ENCODE data around the gene PSAP. TPM values are rescaled to one million over a fixed set of nuclear protein-coding genes. Genes with fewer than 3 reads are reported as not detected.

The PSAP gene
- total RNA-seq, 2 experiments from 2014 or later, result 93.1 to 97.0 TPM

- peaks cover 24% of the 10 kb centered on the region for H3K36me3 Mint-ChIP-seq
- DNase-seq, result no peak
- no peak overlapping the region for H3K27ac Mint-ChIP-seq
- H3K4me3 Mint-ChIP-seq, result no peak overlapping the region
- H3K4me1 Mint-ChIP-seq, result peaks cover 9% of the 10 kb centered on the region
- H3K9me3 Mint-ChIP-seq, result peaks cover 1% of the 10 kb centered on the region
- H3K27me3 Mint-ChIP-seq, result no peaks in the 10 kb centered on the region
These were observed 21.9 kb downstream of the PSAP start for GRCh38 chr10:71829171-71829570.

GRCh38 chr10:71828702-71829101, 22.3 kb downstream of the PSAP start:
- Mint-ChIP-seq H3K4me1 (peaks cover 8% of the 10 kb centered on the region), H3K27me3 (no peaks in the 10 kb centered on the region), H3K9me3 (peaks cover 1% of the 10 kb centered on the region), H3K36me3 (peaks cover 25% of the 10 kb centered on the region), H3K4me3 (no peak overlapping the region), H3K27ac (no peak overlapping the region)
- DNase-seq, result no peak

GRCh38 chr10:71827852-71828251, 23.2 kb downstream of the PSAP start:
- Mint-ChIP-seq H3K27me3 (no peaks in the 10 kb centered on the region), H3K27ac (no peak overlapping the region), H3K4me1 (peaks cover under 1% of the 10 kb centered on the region), H3K4me3 (no peak overlapping the region), H3K9me3 (peaks cover 1% of the 10 kb centered on the region), H3K36me3 (peaks cover 26% of the 10 kb centered on the region)
- no peak for DNase-seq

- H3K27ac Mint-ChIP-seq, result no peak overlapping the region
- H3K9me3 Mint-ChIP-seq, result peaks cover 1% of the 10 kb centered on the region
- no peak overlapping the region for H3K4me3 Mint-ChIP-seq
- H3K4me1 Mint-ChIP-seq, result peaks cover 14% of the 10 kb centered on the region
- no peaks in the 10 kb centered on the region for H3K27me3 Mint-ChIP-seq
- H3K36me3 Mint-ChIP-seq, result peaks cover 20% of the 10 kb centered on the region
- no peak for DNase-seq
These were observed 25.8 kb downstream of the PSAP start for GRCh38 chr10:71825217-71825616.

- Mint-ChIP-seq H3K4me1 (peaks cover 14% of the 10 kb centered on the region), H3K27ac (no peak overlapping the region), H3K36me3 (peaks cover 20% of the 10 kb centered on the region)
These were observed 26.7 kb downstream of the PSAP start for GRCh38 chr10:71824333-71824732.

DNA sequence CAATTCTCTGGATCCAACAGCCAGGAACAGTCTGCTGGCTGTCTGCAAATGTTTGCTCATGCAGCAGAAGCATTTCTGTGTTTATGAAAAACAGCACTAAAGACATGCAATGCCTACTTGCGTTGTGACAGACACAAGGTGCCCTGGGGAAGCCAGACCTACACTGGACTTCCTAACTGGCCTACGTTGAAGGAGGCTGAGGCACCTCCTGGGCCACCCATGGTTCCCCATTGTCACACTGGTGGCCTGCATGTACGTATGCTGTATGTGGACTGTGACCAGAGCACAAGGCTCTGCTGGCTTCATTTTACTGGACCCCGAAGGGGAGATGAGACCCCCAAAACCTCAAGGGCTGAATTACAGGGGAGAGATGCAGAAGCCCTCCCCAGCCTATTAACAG, 27.7 kb downstream of the PSAP start:
- H3K9me3 Mint-ChIP-seq, result no peaks in the 10 kb centered on the region

More at GRCh38 chr10:71824333-71824732, 26.7 kb downstream of the PSAP start:
- Mint-ChIP-seq H3K9me3 (peaks cover under 1% of the 10 kb centered on the region), H3K4me3 (no peak overlapping the region), H3K27me3 (no peaks in the 10 kb centered on the region)
- DNase-seq, result no peak

DNA sequence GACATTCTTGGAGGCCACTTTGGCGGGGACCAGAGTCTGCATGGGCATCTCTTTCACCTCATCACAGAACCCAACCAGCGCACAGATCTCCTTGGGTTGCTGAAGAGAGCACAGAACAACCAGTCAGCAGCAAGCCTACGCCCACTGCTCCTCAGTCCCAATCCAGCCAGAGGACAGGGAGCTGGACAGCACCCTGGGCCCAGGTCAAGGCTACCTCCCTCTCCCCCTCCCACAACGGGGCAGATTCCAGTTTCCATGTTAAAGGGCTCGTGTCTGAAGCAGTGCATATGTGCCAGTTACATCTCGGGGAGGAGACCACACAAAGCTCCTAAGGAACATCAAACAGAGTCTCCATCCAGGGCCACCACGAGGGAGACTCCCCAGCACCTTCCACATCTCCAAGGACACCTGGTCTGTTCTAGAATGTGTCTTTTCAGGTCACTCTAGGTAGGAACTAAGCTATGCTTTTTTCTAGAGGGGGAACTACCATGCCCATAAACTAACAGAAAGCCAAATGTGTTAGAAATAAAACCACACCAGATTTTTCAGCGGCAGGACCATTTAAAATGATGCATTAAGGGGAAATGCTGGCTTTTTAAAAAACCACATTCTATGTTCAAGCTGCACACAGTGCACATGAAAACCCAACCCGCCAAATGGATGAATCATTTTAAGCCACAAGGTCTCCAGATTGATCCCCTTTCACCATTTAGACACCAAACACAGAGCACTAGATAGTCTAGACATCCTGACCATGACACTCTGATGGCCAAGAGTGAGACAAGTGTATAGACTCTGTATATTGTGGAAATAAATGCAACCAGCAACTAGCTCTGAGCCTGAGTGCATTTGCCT, 28.9 kb downstream of the PSAP start:
- Mint-ChIP-seq H3K36me3 (peaks cover 15% of the 10 kb centered on the region), H3K4me3 (no peak overlapping the region), H3K27ac (peak overlapping the region; percentile 50), H3K4me1 (peaks cover 14% of the 10 kb centered on the region), H3K9me3 (no peaks in the 10 kb centered on the region), H3K27me3 (no peaks in the 10 kb centered on the region)
- peak; percentile 22 for DNase-seq

More for the DNA sequence above, 27.7 kb downstream of the PSAP start:
- Mint-ChIP-seq H3K27ac (no peak overlapping the region), H3K4me1 (peaks cover 14% of the 10 kb centered on the region), H3K4me3 (no peak overlapping the region), H3K27me3 (no peaks in the 10 kb centered on the region), H3K36me3 (peaks cover 19% of the 10 kb centered on the region)
- DNase-seq, result no peak

DNA sequence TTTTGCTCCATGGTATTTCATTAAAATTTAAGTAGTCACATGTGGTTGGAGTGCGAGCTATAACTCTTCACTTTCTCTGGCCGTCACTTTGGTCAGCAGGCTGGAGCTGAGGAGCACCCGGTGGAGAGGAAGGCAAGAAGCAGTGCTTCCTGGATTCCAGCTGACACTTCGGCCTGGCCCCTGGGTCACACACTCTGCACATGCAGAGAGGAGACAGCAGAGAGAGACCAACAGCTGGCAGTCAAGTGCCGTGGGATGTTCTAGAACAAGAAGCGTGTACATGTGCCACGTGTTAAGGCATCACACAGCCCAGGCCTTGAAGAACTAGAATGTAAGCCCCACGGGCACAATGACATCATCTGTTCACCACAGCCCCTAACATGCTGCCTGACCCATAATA, 30.1 kb downstream of the PSAP start:
- Mint-ChIP-seq H3K4me1 (peaks cover 14% of the 10 kb centered on the region), H3K27me3 (no peaks in the 10 kb centered on the region), H3K27ac (no peak overlapping the region), H3K9me3 (no peaks in the 10 kb centered on the region), H3K36me3 (peaks cover 15% of the 10 kb centered on the region), H3K4me3 (no peak overlapping the region)
- no peak for DNase-seq

DNA sequence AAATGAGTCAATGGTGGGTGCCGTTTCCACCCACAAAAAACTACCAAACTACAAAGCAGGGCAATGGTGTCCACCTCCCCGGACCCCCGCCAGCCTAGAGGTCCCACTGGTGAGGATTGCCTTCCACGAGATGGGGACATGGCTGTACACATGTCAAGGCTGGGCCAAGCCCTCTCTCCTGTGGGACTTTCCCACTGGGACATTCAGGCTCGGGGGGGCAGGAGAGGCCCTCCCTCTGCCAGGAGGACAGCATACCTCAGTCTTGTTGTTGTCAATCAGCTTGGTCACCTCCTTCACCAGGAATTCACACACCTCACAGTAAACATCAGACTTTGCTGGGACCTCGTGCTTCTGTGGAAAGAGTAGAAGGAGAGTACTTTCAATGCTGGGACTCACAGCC, 31.1 kb downstream of the PSAP start:
- Mint-ChIP-seq H3K36me3 (peaks cover 15% of the 10 kb centered on the region), H3K4me3 (no peak overlapping the region), H3K27ac (no peak overlapping the region), H3K9me3 (no peaks in the 10 kb centered on the region), H3K27me3 (no peaks in the 10 kb centered on the region), H3K4me1 (peaks cover 14% of the 10 kb centered on the region)
- DNase-seq, result no peak

GRCh38 chr10:71819441-71819861, 31.6 kb downstream of the PSAP start:
- no peak for DNase-seq
- H3K27me3 Mint-ChIP-seq, result no peaks in the 10 kb centered on the region
- H3K4me3 Mint-ChIP-seq, result no peak overlapping the region
- no peak overlapping the region for H3K27ac Mint-ChIP-seq
- peaks cover 14% of the 10 kb centered on the region for H3K4me1 Mint-ChIP-seq
- peaks cover 15% of the 10 kb centered on the region for H3K36me3 Mint-ChIP-seq
- no peaks in the 10 kb centered on the region for H3K9me3 Mint-ChIP-seq

GRCh38 chr10:71818674-71819260, 32.3 kb downstream of the PSAP start:
- no peak overlapping the region for H3K4me3 Mint-ChIP-seq
- H3K36me3 Mint-ChIP-seq, result peaks cover 15% of the 10 kb centered on the region
- H3K27ac Mint-ChIP-seq, result no peak overlapping the region
- peaks cover 14% of the 10 kb centered on the region for H3K4me1 Mint-ChIP-seq
- H3K27me3 Mint-ChIP-seq, result no peaks in the 10 kb centered on the region
- no peak for DNase-seq
- no peaks in the 10 kb centered on the region for H3K9me3 Mint-ChIP-seq

DNA sequence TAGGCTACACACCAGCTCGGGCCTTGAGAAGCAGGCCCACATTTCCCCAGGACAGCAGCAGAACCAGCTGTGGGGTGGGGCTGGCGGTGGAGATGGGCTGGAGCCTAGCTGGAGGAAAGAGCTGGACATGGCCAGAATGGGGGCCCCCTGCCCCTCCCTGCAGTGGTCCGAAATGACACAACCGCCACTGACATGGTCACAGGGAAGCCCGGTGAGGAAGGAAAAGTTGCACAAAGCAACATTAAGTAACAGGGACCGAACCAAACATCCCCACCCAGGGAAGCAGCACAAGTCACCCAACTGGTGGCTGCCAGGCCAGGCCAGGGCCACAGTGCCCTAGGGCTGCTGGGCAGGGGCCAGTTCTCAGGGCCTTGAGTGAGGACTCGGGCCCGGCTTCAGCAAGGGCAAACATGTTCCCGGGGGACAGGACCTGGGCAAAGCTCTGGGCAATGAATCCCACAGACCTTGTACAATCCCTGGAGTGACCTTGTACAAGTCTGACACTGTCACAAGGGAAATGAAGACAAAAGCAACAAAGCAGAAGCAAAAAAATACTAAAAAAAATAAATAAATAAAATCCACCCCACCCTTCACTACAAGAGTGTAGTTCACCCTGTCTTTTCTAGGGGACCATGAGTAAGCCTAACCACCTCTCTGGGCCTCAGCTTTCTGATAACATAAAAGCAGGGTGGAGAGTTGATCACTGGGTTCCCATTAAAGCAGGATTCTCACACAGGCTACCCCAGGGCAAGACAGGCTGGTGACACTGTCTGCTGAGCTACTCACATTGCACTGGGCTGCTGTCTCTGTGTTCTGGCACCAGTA, 33.0 kb downstream of the PSAP start:
- Mint-ChIP-seq H3K9me3 (no peaks in the 10 kb centered on the region), H3K27ac (no peak overlapping the region)

GRCh38 chr10:71816936-71817618, 34.0 kb downstream of the PSAP start:
- H3K36me3 Mint-ChIP-seq, result peaks cover 14% of the 10 kb centered on the region
- no peak for DNase-seq
- H3K9me3 Mint-ChIP-seq, result no peaks in the 10 kb centered on the region
- H3K27me3 Mint-ChIP-seq, result no peaks in the 10 kb centered on the region
- H3K27ac Mint-ChIP-seq, result peak overlapping the region; percentile 12
- H3K4me1 Mint-ChIP-seq, result peaks cover 8% of the 10 kb centered on the region
- no peak overlapping the region for H3K4me3 Mint-ChIP-seq

More for the DNA sequence above, 33.0 kb downstream of the PSAP start:
- Mint-ChIP-seq H3K4me1 (peaks cover 14% of the 10 kb centered on the region), H3K36me3 (peaks cover 14% of the 10 kb centered on the region), H3K4me3 (no peak overlapping the region), H3K27me3 (no peaks in the 10 kb centered on the region)
- no peak for DNase-seq

DNA sequence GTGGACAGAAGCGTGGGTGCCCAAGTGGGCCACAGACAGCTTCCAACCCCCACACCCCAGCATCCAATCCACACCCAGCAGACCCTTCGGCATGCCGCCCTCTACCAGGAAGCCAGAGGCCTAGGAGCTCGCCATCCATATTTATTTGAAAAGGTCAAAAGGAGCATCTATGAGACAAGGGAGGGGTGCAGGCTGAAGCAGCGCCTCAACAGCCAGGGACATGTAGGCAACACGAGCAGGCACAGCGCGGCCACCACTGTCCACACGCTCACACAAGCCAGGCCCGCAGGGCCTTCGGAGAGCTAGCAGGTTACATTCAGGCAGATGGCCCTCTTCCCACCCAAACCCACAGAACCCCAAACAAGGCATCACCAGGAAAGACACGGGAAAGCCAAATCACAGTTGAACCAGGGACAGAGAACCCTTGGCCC, 34.6 kb downstream of the PSAP start:
- H3K27ac Mint-ChIP-seq, result no peak overlapping the region
- no peaks in the 10 kb centered on the region for H3K9me3 Mint-ChIP-seq
- peaks cover 2% of the 10 kb centered on the region for H3K4me1 Mint-ChIP-seq
- DNase-seq, result no peak
- no peaks in the 10 kb centered on the region for H3K27me3 Mint-ChIP-seq
- no peak overlapping the region for H3K4me3 Mint-ChIP-seq
- H3K36me3 Mint-ChIP-seq, result peaks cover 14% of the 10 kb centered on the region

Measured in activated naive CD8-positive, alpha-beta T cell treated with anti-CD3 and anti-CD28 coated beads for 36 hours (primary cell).